Mammary epithelial cell (primary cell): ENCODE data around the gene ATP8B4.
A peak's percentile ranks its signal among the peaks of the same experiment; 100 is the strongest.

Experiments
- EZH2 ChIP-seq: IDR thresholded peaks from 2 replicates; pipeline ENCODE4 v1.6.1; 2012; ENCODE audit warnings: low read length, inconsistent platforms, borderline replicate concordance
- TF ChIP-seq, protein P1 (sequence below), 2 donors: IDR thresholded peaks in 1 of 2; conservative IDR thresholded peaks in 1 of 2; 2 replicates each; pipeline ENCODE4 v1.5.1; 2011 to 2012; ENCODE audit warnings: inconsistent platforms in 2 of 2, low read length in 2 of 2, mild to moderate bottlenecking in 2 of 2, control low read depth in 1 of 2, low read depth in 1 of 2; ENCODE audit not compliant: insufficient read depth in 1 of 2; ENCODE audit errors: extremely low read depth in 1 of 2

DNA sequence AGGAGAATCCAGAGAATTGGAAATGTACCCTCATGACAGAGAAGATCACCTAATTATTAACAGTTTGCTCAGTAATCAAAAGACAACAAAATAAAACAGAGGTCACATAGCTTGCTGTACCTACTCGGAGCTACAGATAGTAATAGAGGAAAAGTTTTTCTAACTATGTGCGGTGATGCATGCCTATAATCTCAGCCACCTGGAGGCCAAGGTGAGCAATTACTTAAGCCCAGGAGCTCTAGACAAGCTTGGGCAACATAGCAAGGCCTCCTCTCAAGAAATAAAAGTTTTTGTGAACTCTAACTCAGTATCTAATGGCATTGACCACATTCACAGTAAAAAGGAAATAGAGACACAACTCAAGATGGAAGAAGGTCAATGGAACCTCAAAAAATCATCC, 243.6 kb downstream of the ATP8B4 start:
- TF ChIP-seq, protein P1, sequence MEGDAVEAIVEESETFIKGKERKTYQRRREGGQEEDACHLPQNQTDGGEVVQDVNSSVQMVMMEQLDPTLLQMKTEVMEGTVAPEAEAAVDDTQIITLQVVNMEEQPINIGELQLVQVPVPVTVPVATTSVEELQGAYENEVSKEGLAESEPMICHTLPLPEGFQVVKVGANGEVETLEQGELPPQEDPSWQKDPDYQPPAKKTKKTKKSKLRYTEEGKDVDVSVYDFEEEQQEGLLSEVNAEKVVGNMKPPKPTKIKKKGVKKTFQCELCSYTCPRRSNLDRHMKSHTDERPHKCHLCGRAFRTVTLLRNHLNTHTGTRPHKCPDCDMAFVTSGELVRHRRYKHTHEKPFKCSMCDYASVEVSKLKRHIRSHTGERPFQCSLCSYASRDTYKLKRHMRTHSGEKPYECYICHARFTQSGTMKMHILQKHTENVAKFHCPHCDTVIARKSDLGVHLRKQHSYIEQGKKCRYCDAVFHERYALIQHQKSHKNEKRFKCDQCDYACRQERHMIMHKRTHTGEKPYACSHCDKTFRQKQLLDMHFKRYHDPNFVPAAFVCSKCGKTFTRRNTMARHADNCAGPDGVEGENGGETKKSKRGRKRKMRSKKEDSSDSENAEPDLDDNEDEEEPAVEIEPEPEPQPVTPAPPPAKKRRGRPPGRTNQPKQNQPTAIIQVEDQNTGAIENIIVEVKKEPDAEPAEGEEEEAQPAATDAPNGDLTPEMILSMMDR (conservative IDR thresholded peaks at IDR 0.05 in 1 of 2, IDR thresholded peaks at IDR 0.05 in 1 of 2; ENCODE audit: extremely low read depth in 1 of 2, insufficient read depth in 1 of 2, low read depth in 1 of 2, low read length in 2 of 2) = peak; percentile 52 to 53
- TF ChIP-seq EZH2 = no peak
